Gastrocnemius medialis (tissue), 4 donors: ENCODE measurements around the gene CHCHD6. TPM values are rescaled to one million over a fixed set of nuclear protein-coding genes. Genes with fewer than 3 reads are reported as not detected.

Source experiments
- ATAC-seq, 2 donors: fragments of 150-250 bp; one replicate each; pipeline ENCODE4 v1.9.1; 2016
- DNase-seq, 2 donors: peaks; one replicate each; pipeline ENCODE4 v3.0.0-alpha.2; 2019
- H3K27ac ChIP-seq, 4 donors: fragments of 200-600 bp; sonication (generic); 1 replicate in 1 of 4; 2 replicates in 3 of 4; pipeline ENCODE4 v1.5.1; 2016 to 2018; ENCODE audit warnings: mild to moderate bottlenecking in 2 of 4, moderate library complexity in 1 of 4
- H3K27me3 ChIP-seq, 3 donors: fragments of 200-600 bp; sonication (generic) in 2 of 3; 1 replicate in 1 of 3; 2 replicates in 2 of 3; pipeline versions ENCODE4 v1.5.1 to v1.6.0; 2016 to 2019; ENCODE audit warnings: mild to moderate bottlenecking in 1 of 3, moderate library complexity in 1 of 3
- H3K36me3 ChIP-seq, 2 donors: fragments of 200-600 bp; sonication (generic) in 1 of 2; one replicate each; pipeline ENCODE4 v1.5.1; 2017 to 2018
- H3K4me1 ChIP-seq, 2 donors: fragments of 200-600 bp; sonication (generic) in 1 of 2; one replicate each; pipeline ENCODE4 v1.5.1; 2016 to 2017; ENCODE audit warnings: mild to moderate bottlenecking in 2 of 2
- H3K4me3 ChIP-seq, 4 donors: fragments of 200-600 bp; sonication (generic) in 3 of 4; 1 replicate in 1 of 4; 2 replicates in 3 of 4; pipeline ENCODE4 v1.5.1; 2016 to 2019; ENCODE audit warnings: mild to moderate bottlenecking in 2 of 4
- H3K9me3 ChIP-seq, 3 donors: fragments of 200-600 bp; sonication (generic) in 2 of 3; 1 replicate in 1 of 3; 2 replicates in 2 of 3; pipeline ENCODE4 v1.5.1; 2016 to 2019
- POLR2A ChIP-seq, 2 donors: fragments of 450-650 bp; IDR thresholded peaks; one replicate each; pipeline ENCODE4 v1.6.1; 2017; ENCODE audit warnings: antibody characterized with exemption in 2 of 2, mild to moderate bottlenecking in 2 of 2, moderate library complexity in 2 of 2
- in situ Hi-C, 4 donors: fragments of 200-750 bp; cut with MboI; loops; one replicate each; pipeline versions ENCODE4 v1.15.0 to v1.8.0; 2017; ENCODE audit warnings: low sequenced_read_pairs in 4 of 4
- intact Hi-C: fragments of 100-400 bp; cut with DNase I; formaldehyde crosslinking; loops from one replicate; pipeline ENCODE4 v1.15.1; 2023; ENCODE audit warnings: low total_unique reads
- total RNA-seq, 4 donors: library from RNA; depleted of rRNA; stranded (reverse); fragments of >200 nt; gene quantifications; one replicate each; pipeline versions ENCODE4 v1.1.0 to v1.2.3, GENCODE V29; 2016
- TF ChIP-seq, protein P1 (sequence below), 5 experiments: fragments of 450-650 bp in 3 of 5; fragments of 200-600 bp in 2 of 5; sonication (generic) in 2 of 5; IDR thresholded peaks in 4 of 5; conservative IDR thresholded peaks in 1 of 5; 1 replicate in 4 of 5; 2 replicates in 1 of 5; pipeline ENCODE4 v1.5.1; 2016 to 2019; ENCODE audit warnings: antibody characterized with exemption in 5 of 5, mild to moderate bottlenecking in 3 of 5, moderate library complexity in 3 of 5

CHCHD6 gene
- total RNA-seq, 4 donors from 2014 or later = 2.7 to 4.2 (median 3.4) TPM

DNA sequence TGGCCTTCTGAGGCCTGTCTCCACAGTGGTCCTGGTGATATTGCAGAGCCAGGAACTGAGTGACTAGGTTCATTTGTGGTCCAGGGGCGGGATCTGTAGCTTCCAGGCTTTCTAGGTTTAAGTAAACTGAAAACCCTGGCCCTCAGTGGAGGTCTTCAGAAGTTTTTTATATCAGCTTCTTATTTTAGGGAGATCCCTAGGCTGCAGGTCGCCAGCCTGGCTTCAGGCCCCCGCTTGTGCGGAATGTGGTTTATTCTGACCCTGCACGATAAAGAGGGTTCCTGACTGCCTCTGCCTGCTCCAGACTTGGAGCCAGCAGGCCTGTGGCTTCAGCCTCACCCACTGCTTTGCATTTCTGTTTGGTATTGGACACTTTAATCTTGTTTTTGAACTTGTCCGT is 145.0 kb downstream of the CHCHD6 start:
- in situ Hi-C loops (no loop called here), intact Hi-C loops (no loop called here)
- H3K36me3 ChIP-seq = no peaks in the 10 kb centered on the region
- H3K27me3 ChIP-seq = no peaks in the 10 kb centered on the region
- TF ChIP-seq, protein P1, sequence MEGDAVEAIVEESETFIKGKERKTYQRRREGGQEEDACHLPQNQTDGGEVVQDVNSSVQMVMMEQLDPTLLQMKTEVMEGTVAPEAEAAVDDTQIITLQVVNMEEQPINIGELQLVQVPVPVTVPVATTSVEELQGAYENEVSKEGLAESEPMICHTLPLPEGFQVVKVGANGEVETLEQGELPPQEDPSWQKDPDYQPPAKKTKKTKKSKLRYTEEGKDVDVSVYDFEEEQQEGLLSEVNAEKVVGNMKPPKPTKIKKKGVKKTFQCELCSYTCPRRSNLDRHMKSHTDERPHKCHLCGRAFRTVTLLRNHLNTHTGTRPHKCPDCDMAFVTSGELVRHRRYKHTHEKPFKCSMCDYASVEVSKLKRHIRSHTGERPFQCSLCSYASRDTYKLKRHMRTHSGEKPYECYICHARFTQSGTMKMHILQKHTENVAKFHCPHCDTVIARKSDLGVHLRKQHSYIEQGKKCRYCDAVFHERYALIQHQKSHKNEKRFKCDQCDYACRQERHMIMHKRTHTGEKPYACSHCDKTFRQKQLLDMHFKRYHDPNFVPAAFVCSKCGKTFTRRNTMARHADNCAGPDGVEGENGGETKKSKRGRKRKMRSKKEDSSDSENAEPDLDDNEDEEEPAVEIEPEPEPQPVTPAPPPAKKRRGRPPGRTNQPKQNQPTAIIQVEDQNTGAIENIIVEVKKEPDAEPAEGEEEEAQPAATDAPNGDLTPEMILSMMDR (IDR thresholded peaks at IDR 0.05 in 4 of 5, conservative IDR thresholded peaks at IDR 0.05 in 1 of 5) = no peak
- TF ChIP-seq POLR2A (IDR thresholded peaks at IDR 0.05) = no peak
- ATAC-seq (no peak), DNase-seq (no peak)
- no peaks in the 10 kb centered on the region for H3K9me3 ChIP-seq
- H3K4me1 ChIP-seq = no peaks in the 10 kb centered on the region
- no peak overlapping the region for H3K4me3 ChIP-seq
- no peak overlapping the region for H3K27ac ChIP-seq

- no peak overlapping the region for H3K27ac ChIP-seq
- intact Hi-C loops = no loop called here
- no peak for ATAC-seq
- no peak overlapping the region for H3K4me3 ChIP-seq
- in situ Hi-C loops = no loop called here
- no peaks in the 10 kb centered on the region for H3K36me3 ChIP-seq
- DNase-seq = no peak
- H3K27me3 ChIP-seq = no peaks in the 10 kb centered on the region
- no peaks in the 10 kb centered on the region for H3K9me3 ChIP-seq
- TF ChIP-seq POLR2A (IDR thresholded peaks at IDR 0.05) = no peak
- TF ChIP-seq, protein P1 (IDR thresholded peaks at IDR 0.05 in 4 of 5, conservative IDR thresholded peaks at IDR 0.05 in 1 of 5) = no peak
- no peaks in the 10 kb centered on the region for H3K4me1 ChIP-seq
Measured at GRCh38 chr3:126849768-126850167, 145.7 kb downstream of the CHCHD6 start.

- Histone ChIP-seq H3K36me3 (no peaks in the 10 kb centered on the region), H3K9me3 (no peaks in the 10 kb centered on the region), H3K27me3 (no peaks in the 10 kb centered on the region), H3K4me3 (no peak overlapping the region), H3K27ac (no peak overlapping the region), H3K4me1 (no peaks in the 10 kb centered on the region)
- ATAC-seq (no peak), DNase-seq (no peak)
- intact Hi-C loops (no loop called here), in situ Hi-C loops (no loop called here)
- TF ChIP-seq POLR2A (IDR thresholded peaks at IDR 0.05) = no peak
- TF ChIP-seq, protein P1 (IDR thresholded peaks at IDR 0.05 in 4 of 5, conservative IDR thresholded peaks at IDR 0.05 in 1 of 5) = no peak
Measured at GRCh38 chr3:126850370-126851085, 146.5 kb downstream of the CHCHD6 start.

DNA sequence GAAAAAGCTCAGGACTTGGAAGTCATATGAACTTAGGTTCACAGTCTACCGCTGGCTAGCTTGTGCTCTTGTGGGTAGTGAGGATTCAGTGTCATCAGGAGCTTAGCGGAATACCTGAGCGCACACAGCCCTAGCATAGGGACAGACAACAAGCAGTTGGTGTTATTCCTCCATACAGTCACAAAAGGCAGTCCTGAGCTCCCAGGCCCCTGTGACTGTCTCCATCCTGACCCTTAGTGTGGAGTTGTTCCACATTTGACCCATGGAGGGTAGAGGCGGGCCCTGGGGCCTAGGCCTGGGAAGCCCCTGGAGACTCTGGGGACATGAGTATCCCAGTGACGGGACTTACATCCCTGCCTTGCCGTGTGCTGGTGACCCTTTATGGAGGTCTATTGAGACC is 147.3 kb downstream of the CHCHD6 start:
- TF ChIP-seq POLR2A (IDR thresholded peaks at IDR 0.05) = no peak
- TF ChIP-seq, protein P1 (IDR thresholded peaks at IDR 0.05 in 4 of 5, conservative IDR thresholded peaks at IDR 0.05 in 1 of 5) = no peak
- Histone ChIP-seq H3K27ac (no peak overlapping the region), H3K9me3 (no peaks in the 10 kb centered on the region), H3K27me3 (no peaks in the 10 kb centered on the region), H3K36me3 (no peaks in the 10 kb centered on the region), H3K4me1 (no peaks in the 10 kb centered on the region), H3K4me3 (no peak overlapping the region)
- DNase-seq (no peak), ATAC-seq (no peak)
- in situ Hi-C loops (no loop called here), intact Hi-C loops (no loop called here)

- DNase-seq = no peak
- TF ChIP-seq, protein P1 (IDR thresholded peaks at IDR 0.05 in 4 of 5, conservative IDR thresholded peaks at IDR 0.05 in 1 of 5) = no peak
- no peak for TF ChIP-seq POLR2A (IDR thresholded peaks at IDR 0.05)
- intact Hi-C loops = no loop called here
- Histone ChIP-seq H3K27ac (no peak overlapping the region), H3K4me1 (no peaks in the 10 kb centered on the region), H3K9me3 (no peaks in the 10 kb centered on the region), H3K27me3 (no peaks in the 10 kb centered on the region), H3K4me3 (no peak overlapping the region), H3K36me3 (no peaks in the 10 kb centered on the region)
- in situ Hi-C loops = no loop called here
- ATAC-seq = no peak
Measured at GRCh38 chr3:126851934-126852333, 147.9 kb downstream of the CHCHD6 start.
